ENCODE data around the gene PILRA.

DNA sequence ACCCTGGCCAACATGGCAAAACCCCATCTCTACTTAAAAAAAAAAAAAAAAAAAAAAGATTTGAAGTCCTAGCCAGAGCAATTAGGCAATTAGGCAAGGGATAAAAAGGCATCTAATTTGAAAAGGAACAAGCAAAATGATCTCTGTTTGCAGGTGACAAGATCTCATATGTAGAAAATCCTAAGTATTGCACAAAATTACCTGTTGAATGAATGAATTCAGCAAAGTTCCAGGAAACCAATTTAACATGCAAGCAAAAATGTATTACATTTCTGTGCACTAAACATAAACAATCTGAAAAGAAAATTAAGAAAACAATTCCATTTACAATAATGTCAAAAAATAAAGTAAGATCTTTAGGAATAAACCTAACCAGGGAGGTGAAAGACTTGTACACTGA is 10.2 kb upstream of the PILRA start:
- TF ChIP-seq CTCF (IDR thresholded peaks at IDR 0.05; ENCODE audit: poor library complexity) (no peak), EZH2 (IDR thresholded peaks at IDR 0.05; ENCODE audit: borderline replicate concordance) (no peak)

Measured in hepatocyte (in vitro differentiated cells).